OCI-LY7 (cell line): ENCODE measurements around the gene ULBP3.

Experiments
- EZH2phosphoT487 ChIP-seq: fragments of 200-600 bp; sonication (generic); IDR thresholded peaks from 2 replicates; pipeline ENCODE4 v1.6.1; 2018; ENCODE audit warnings: low read depth, borderline replicate concordance, mild to moderate bottlenecking, mixed run types, antibody characterized with exemption, low read length, moderate library complexity, mixed read lengths
- TF ChIP-seq, protein P1 (sequence below): fragments of 200-600 bp; sonication (generic); conservative IDR thresholded peaks from 2 replicates; pipeline ENCODE4 v1.5.1; 2014; ENCODE audit warnings: mild to moderate bottlenecking, antibody characterized with exemption, low read length, moderate library complexity, mixed read lengths

DNA sequence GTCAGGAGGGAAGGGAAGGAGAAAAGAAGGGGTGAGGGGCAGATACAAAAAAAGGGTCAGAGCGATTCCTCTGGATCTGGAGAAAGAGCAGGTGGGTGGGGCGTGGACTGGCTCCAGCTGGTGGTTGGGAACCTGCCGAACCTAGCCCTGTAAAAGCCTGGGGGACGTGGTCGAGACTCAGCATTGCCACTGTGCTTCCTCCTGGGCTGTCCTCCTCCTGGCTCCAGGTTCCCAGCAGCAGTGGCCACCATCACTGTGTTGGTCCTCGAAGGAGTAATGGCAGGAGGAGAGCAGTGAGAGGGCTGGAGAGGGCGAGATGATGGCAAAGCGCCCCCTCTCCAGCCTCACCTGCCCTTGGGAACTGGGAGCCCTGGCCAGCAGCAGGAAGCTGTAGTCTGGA lies 40.1 kb downstream of the ULBP3 start:
- TF ChIP-seq EZH2phosphoT487, result no peak
- TF ChIP-seq, protein P1, sequence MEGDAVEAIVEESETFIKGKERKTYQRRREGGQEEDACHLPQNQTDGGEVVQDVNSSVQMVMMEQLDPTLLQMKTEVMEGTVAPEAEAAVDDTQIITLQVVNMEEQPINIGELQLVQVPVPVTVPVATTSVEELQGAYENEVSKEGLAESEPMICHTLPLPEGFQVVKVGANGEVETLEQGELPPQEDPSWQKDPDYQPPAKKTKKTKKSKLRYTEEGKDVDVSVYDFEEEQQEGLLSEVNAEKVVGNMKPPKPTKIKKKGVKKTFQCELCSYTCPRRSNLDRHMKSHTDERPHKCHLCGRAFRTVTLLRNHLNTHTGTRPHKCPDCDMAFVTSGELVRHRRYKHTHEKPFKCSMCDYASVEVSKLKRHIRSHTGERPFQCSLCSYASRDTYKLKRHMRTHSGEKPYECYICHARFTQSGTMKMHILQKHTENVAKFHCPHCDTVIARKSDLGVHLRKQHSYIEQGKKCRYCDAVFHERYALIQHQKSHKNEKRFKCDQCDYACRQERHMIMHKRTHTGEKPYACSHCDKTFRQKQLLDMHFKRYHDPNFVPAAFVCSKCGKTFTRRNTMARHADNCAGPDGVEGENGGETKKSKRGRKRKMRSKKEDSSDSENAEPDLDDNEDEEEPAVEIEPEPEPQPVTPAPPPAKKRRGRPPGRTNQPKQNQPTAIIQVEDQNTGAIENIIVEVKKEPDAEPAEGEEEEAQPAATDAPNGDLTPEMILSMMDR, result no peak
